HepG2 (cell line): Measurements from ENCODE around the gene AGFG1.

Experiments
- ZSCAN29 ChIP-seq: sonication (generic); formaldehyde crosslinking; conservative IDR thresholded peaks from 2 replicates; pipeline ENCODE4 v1.4.0; 2020; ENCODE audit warnings: mild to moderate bottlenecking, missing genetic modification reagents
- TF ChIP-seq, protein P1 (sequence below): sonication (generic); formaldehyde crosslinking; IDR thresholded peaks from 2 replicates; pipeline ENCODE4 v1.5.1; 2020; ENCODE audit warnings: missing genetic modification reagents, mild to moderate bottlenecking, borderline replicate concordance

DNA sequence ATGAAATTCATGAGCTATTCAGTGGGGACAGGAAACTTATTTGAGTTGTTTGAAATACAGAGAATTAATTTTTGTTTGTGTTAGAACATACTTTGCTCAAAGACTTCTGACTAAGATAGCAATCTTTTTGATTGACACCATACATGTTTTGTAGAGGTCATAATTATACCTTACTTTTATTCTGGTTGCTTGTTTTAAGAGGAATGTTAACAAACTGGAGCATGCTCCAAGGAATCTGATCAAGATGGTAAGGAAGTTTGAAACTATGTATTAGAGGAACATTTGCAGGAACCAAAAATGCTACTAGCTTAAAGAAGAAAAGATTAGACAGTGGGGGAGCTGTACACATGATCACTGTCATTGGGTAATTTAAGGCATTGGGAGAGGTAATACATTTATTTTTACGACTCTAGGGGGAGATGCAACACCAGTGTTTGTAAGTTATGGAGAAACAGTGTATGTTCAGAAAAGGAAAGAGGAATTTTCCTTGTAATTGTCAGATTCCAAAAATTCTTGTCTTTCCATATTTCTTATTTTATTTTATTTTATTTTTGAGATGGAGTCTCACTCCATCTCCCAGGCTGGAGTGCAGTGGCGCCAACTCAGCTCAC, 8.0 kb downstream of the AGFG1 start:
- TF ChIP-seq, protein P1, sequence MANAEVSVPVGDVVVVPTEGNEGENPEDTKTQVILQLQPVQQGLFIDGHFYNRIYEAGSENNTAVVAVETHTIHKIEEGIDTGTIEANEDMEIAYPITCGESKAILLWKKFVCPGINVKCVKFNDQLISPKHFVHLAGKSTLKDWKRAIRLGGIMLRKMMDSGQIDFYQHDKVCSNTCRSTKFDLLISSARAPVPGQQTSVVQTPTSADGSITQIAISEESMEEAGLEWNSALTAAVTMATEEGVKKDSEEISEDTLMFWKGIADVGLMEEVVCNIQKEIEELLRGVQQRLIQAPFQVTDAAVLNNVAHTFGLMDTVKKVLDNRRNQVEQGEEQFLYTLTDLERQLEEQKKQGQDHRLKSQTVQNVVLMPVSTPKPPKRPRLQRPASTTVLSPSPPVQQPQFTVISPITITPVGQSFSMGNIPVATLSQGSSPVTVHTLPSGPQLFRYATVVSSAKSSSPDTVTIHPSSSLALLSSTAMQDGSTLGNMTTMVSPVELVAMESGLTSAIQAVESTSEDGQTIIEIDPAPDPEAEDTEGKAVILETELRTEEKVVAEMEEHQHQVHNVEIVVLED (CRISPR knock-in tag): no peak
- no peak for TF ChIP-seq ZSCAN29 (CRISPR knock-in tag)
